ENCODE results near the gene SPIRE1.
"Not testable (repeated sequence)": the region's sequence is repeated elsewhere in the genome, so short reads cannot be mapped to it uniquely, and the experiment has no call there.

SPIRE1 gene

DNA sequence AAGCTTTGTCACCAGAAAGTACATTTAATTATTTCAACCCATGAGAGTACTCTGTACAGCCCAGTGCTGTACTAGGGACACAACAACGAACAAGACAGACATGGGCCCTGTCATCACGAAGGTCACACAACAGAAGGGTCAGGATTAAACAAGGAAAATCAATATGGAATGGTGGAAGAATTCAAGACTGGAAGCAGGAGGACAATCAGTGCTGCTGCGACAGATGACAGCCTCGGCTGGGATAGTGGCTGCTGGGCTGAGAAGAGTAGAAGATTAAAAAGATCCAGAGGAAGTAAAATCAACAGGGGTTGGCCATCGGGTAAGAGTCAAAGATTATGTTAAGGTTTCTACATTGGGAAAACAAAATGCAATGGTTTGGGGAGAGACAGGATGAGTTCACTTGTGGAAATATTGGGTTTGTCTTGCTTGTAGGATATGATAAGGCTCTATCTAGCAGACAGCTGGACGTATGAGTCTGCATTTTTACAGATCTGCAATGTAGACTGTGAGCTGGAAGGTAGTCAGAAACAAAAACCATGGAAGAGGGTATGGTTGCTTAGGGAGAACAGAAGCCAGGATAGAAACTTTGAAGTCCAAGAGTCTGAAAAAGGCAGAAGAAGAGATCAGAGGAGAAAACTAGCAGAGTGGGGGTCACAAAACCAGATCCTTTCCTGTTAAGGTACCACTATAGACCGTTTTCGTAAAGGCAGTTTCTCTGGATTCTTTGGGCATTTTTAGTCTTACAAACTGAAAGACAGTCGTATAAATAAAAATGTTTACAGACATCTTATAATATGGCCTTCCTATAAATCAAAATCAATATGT, 166.1 kb downstream of the SPIRE1 start:
- DNase-seq (ENCODE audit: low read depth, low spot score) = no peak

- no peak for DNase-seq (ENCODE audit: low read depth, low spot score)
Measured at GRCh38 chr18:12485479-12486105, 172.3 kb downstream of the SPIRE1 start.

GRCh38 chr18:12481915-12482314, 176.0 kb downstream of the SPIRE1 start:
- DNase-seq (ENCODE audit: low read depth, low spot score) = not testable (repeated sequence)

DNA sequence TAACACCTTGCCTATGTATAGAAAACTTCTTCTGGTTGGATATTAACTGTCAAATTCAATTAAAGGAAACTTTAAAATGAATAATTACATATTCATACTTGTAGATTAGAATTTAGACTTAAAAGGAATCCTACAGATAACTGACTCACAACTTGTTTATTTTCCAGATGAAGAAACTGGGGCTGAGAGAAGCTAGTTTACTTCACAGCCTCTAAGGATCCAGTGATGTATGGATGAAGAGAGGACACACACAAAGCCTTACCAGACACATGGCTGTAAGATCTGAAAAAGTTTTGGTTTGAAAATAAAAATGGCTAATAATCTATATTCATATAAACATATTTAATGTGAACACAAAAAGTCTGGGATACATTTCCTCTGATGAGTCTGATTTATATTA, 177.9 kb downstream of the SPIRE1 start:
- no peak for DNase-seq (ENCODE audit: low read depth, low spot score)

DNA sequence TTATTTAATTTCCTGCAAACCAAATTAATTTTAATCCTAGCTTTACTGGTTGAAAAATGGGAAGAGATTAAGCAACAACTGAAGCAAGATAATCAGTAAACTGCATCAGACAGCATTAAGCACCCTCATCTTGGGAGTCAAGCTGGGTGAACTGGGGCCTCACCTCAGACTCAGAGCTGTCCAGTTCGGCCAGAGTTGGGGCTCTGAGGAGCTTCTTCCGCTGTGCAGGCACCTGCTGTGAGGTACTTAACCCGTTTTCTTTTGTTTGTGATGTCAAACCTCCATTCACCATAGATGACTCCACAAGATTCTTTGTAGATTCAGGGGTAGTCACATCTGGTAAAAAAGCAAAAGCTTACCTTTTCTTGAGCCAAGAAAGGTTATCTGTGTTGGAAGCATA, 178.4 kb downstream of the SPIRE1 start:
- DNase-seq (ENCODE audit: low read depth, low spot score) = no peak

DNA sequence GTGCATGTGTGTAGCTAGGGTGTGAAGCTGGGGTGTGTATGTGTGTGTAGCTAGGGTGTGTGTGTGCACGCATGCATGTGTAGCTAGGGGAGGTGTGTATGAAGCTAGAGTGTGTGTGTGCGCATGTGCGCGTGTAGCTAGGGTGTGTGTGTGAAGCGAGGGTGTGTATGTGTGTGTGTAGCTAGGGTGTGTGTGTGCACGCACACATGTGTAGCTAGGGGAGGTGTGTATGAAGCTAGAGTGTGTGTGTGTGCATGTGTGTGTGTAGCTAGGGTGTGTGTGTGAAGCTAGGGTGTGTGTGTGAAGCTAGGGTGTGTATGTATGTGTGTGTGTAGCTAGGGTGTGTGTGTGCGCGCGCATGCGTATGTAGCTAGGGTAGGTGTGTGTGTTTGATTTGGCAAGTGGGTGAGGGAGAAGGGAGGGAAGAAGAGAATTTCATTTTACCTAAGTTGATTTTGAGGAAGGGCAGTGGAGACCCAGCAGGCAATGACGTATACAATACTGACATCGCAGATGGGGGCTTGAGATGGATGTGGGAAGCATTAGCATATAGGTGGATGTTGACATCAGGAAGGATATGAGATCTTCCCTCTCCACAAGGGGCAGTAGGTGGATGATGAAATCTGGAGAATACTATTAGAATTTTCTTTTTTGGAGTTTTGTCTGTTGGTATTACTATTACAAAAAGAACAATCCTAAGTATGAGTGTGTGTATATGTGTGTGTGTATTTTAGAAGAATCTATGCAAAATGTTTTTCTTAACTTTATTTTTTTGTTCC, 179.4 kb downstream of the SPIRE1 start:
- DNase-seq (ENCODE audit: low read depth, low spot score) = no peak

DNA sequence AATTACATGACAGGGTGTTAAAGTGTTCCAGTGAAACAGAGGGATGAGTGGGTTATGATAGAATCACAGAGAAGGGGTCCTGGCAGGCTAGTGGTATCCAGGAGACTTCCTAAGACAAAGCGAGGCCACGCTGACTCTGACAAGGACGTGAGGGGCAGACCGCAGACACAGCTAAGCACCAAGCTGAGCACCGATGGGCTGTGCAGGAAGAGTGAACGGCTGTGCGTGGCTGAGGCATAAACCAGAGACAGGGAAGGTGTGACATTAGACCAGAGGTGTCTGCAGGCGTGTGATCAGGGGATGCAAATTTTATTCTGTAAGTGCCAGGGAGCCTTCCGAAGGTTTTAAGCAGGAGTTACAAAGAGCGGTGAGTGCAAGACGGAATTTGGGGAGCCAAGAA, 180.3 kb downstream of the SPIRE1 start:
- DNase-seq (ENCODE audit: low read depth, low spot score) = no peak

- no peak for DNase-seq (ENCODE audit: low read depth, low spot score)
Measured at GRCh38 chr18:12476955-12477354, 181.0 kb downstream of the SPIRE1 start.

GRCh38 chr18:12474876-12475275, 183.0 kb downstream of the SPIRE1 start:
- no peak for DNase-seq (ENCODE audit: low read depth, low spot score)

- no peak for DNase-seq (ENCODE audit: low read depth, low spot score)
Measured at GRCh38 chr18:12474146-12474545, 183.8 kb downstream of the SPIRE1 start.

DNA sequence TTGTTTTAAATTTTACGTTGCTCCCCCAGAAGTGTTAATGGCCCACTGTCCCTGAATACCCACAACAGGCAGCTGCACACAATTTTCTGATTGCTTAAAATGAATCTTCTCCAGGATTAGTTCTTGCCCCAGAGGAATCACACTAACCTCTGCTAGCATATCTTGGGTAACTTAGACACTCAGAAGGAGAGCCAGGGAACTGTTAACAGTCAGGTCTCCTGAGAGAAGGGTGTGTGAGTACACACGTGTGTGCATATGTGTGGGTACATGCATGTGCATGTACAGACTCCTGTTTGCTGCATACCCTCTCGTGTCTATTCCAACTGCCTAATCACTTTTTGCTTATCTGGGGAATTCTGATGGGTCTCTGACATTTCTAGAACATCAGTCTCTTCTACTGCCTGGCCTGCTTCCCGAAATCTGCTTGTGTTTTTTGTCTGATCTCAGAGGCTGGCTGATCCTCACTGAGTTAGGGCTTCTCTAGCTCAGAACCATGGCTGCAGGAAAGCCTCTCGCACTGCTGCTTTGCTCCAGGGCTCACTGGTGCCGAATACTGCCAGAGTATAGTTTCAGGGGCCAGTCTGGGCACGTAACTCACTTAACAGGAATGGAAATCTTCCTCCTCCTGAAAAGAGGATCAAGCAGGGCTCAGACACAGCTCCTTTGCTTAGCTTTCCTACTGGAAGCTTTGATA, 187.4 kb downstream of the SPIRE1 start:
- DNase-seq (ENCODE audit: low read depth, low spot score) = no peak

DNA sequence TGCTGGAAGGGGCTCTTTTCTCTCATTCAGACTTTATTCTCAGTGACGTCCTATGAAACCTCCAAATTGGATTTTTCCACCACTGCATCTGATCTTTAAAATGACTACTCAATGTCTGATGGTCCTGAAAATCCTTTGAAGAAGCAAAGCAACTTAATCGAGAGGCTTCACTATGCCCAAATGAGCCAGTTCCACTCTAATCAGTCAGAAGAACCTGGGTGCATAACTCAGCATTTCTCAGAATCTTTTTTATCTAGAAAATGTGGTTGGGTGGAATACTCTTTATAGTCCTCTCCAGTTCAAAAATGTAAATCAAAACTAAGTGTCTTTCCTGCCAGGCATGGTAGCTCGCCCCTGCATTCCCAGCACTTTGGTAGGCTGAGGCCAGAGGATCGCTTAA, 189.5 kb downstream of the SPIRE1 start:
- DNase-seq (ENCODE audit: low read depth, low spot score) = no peak

GRCh38 chr18:12464731-12465130, 193.2 kb downstream of the SPIRE1 start:
- DNase-seq (ENCODE audit: low read depth, low spot score) = no peak

DNA sequence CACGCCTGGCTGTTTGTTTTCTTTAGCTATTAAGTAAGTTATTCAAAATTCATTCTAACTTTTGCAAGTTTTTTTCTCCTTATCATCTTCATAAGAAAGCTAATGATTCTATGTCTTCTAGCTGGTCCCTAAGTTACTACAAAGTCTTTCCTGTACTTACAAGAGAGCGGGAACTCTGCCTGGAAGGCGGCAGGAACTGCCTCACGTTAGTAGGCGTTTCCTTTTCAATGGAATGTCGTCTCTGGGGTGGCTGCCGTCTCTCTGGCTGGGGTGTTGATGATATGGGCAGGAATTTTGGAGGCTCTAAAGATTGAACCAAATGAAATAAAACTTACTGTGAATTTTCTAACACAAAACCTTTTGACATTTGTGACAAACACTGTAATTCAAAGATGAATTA, 194.7 kb downstream of the SPIRE1 start:
- no peak for DNase-seq (ENCODE audit: low read depth, low spot score)

- no peak for DNase-seq (ENCODE audit: low read depth, low spot score)
Measured at GRCh38 chr18:12462242-12462641, 195.7 kb downstream of the SPIRE1 start.

GRCh38 chr18:12461326-12461725, 196.6 kb downstream of the SPIRE1 start:
- no peak for DNase-seq (ENCODE audit: low read depth, low spot score)

DNA sequence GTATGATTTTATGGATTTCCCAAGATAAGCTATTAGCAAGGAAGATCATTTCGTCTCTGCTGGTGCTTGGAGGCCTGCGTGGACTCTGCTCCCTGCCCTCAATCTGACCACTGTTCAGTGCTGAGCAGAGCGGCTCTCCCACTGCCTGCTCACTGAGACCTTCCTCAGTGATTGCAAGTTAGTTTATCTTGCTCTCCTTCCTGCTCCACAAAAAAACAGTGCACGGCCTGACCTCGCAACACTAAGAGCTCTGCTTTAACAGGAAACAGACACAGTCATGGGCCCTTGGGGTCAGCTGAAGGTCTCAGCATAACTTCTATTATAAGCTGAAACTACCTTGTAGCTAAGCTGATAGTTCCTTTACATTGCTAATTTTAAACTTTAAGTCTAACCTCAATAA, 197.0 kb downstream of the SPIRE1 start:
- no peak for DNase-seq (ENCODE audit: low read depth, low spot score)

- DNase-seq (ENCODE audit: low read depth, low spot score) = no peak
Measured at GRCh38 chr18:12458771-12459170, 199.1 kb downstream of the SPIRE1 start.

DNA sequence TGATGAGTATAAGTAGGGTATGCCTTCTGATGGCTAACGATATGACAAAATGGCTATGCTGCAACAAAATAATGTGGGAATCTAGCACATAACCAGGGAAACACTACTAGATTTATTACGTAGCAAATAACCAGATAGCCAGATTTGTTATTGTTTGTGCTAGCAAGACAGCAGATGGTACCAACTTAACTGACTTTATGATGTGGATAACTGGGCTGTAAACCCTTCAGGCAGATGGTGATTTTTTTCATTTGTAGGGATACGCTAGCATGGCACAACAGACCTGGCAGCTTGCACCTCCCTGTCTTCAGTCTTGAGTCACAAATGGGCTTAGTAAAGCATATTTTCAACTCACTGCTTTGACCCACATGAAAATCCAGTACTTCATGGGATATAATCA, 201.5 kb downstream of the SPIRE1 start:
- DNase-seq (ENCODE audit: low read depth, low spot score) = no peak

GRCh38 chr18:12455496-12455895, 202.4 kb downstream of the SPIRE1 start:
- DNase-seq (ENCODE audit: low read depth, low spot score) = peak; percentile 58

- no peak for DNase-seq (ENCODE audit: low read depth, low spot score)
Measured at GRCh38 chr18:12452784-12453183, 205.1 kb downstream of the SPIRE1 start.

GRCh38 chr18:12451428-12451827, 206.5 kb downstream of the SPIRE1 start:
- no peak for DNase-seq (ENCODE audit: low read depth, low spot score)
